NCI-H82 (cell line): ENCODE data around the gene DAPK1.
"Not testable (repeated sequence)": the region's sequence is repeated elsewhere in the genome, so short reads cannot be mapped to it uniquely, and the experiment has no call there.

ENCODE experiments used
- DNase-seq: peaks from one replicate; lab custom pipeline; 2025; lab: John Stamatoyannopoulos, UW

DAPK1 gene

GRCh38 chr9:87742813-87743428, 245.3 kb downstream of the DAPK1 start:
- DNase-seq: no peak

- DNase-seq: not testable (repeated sequence)
Measured at GRCh38 chr9:87744247-87744646, 246.6 kb downstream of the DAPK1 start.

- DNase-seq: no peak
Measured at GRCh38 chr9:87746186-87746585, 248.5 kb downstream of the DAPK1 start.

- DNase-seq: no peak
Measured at GRCh38 chr9:87748881-87749280, 251.2 kb downstream of the DAPK1 start.

GRCh38 chr9:87749335-87750035, 251.8 kb downstream of the DAPK1 start:
- no peak for DNase-seq

GRCh38 chr9:87750726-87751125, 253.1 kb downstream of the DAPK1 start:
- no peak for DNase-seq

GRCh38 chr9:87751423-87751822, 253.8 kb downstream of the DAPK1 start:
- no peak for DNase-seq

GRCh38 chr9:87751868-87752267, 254.2 kb downstream of the DAPK1 start:
- DNase-seq: no peak

GRCh38 chr9:87753313-87753712, 255.6 kb downstream of the DAPK1 start:
- DNase-seq: no peak
